ENCODE measurements around the gene EPG5. TPM values are rescaled to one million over a fixed set of nuclear protein-coding genes. Genes with fewer than 3 reads are reported as not detected.
"Not testable (repeated sequence)": the region's sequence is repeated elsewhere in the genome, so short reads cannot be mapped to it uniquely, and the experiment has no call there.

Gene EPG5
- total and polyA plus RNA-seq, 7 donors = 4.4 to 19.9 (median 11.9) TPM

DNA sequence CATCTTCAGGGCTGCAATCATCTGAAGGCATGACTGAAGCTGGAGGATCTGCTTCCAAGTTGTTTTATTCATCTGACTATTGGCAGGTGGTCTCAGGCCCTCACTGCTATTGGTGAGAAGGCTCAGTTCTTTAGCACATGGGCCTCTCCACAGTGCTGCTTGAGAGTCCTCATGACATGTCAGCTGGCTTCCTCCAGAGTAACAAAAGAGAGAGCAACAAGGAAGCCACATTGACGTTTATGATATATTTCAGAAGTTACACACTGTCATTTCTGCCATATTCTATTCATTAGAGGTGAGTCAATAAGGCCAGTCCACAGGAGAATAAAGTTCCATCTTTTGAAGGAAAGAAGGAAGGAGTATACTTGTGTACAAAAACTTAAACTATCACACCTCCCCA lies 149.6 kb downstream of the EPG5 start:
- WGBS, 3 donors = 64 to 84% (median 65%) methylated on average over 1 of the region's 1 CpG
- intact Hi-C loops (cut with DNase I) = no loop called here
- no peaks in the 10 kb centered on the region for H3K9me3 ChIP-seq
- no peaks in the 10 kb centered on the region for H3K36me3 ChIP-seq (ENCODE audit: insufficient read depth in 1 of 2, low read depth in 1 of 2)
- ATAC-seq (no peak), DNase-seq (no peak)
- no peak overlapping the region for H3K27ac ChIP-seq
- no peak overlapping the region for H3K4me3 ChIP-seq
- H3K4me1 ChIP-seq = no peaks in the 10 kb centered on the region
- H3K27me3 ChIP-seq (ENCODE audit: insufficient read depth in 3 of 3, low read length in 2 of 3) = no peaks in the 10 kb centered on the region
- TF ChIP-seq, protein P1, sequence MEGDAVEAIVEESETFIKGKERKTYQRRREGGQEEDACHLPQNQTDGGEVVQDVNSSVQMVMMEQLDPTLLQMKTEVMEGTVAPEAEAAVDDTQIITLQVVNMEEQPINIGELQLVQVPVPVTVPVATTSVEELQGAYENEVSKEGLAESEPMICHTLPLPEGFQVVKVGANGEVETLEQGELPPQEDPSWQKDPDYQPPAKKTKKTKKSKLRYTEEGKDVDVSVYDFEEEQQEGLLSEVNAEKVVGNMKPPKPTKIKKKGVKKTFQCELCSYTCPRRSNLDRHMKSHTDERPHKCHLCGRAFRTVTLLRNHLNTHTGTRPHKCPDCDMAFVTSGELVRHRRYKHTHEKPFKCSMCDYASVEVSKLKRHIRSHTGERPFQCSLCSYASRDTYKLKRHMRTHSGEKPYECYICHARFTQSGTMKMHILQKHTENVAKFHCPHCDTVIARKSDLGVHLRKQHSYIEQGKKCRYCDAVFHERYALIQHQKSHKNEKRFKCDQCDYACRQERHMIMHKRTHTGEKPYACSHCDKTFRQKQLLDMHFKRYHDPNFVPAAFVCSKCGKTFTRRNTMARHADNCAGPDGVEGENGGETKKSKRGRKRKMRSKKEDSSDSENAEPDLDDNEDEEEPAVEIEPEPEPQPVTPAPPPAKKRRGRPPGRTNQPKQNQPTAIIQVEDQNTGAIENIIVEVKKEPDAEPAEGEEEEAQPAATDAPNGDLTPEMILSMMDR (IDR thresholded peaks at IDR 0.05) = no peak

DNA sequence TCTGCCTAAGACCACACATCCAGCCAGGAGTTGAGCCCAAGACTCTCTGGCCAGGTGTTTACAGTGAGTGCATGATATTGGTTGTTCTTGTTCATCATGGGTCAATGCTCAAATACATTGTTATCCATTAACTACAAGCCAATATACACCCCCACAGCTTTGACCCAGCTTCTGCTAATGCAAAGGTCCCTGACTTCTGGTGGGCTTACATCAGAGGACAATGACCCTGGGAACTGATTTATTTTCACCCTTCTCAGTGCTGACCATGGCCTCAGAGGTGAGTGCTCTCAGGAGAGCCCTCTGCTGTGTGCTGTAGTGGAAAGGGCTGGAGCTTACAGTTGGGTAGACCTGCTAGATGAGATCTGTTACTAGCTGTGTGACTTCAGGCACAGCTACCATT lies 152.4 kb downstream of the EPG5 start:
- DNase-seq; H3K27ac ChIP-seq; H3K4me3 ChIP-seq; H3K4me1 ChIP-seq; intact Hi-C loops (cut with DNase I); ATAC-seq; H3K36me3 ChIP-seq (ENCODE audit: insufficient read depth in 1 of 2, low read depth in 1 of 2); H3K27me3 ChIP-seq (ENCODE audit: insufficient read depth in 3 of 3, low read length in 2 of 3); H3K9me3 ChIP-seq: not testable (repeated sequence)

DNA sequence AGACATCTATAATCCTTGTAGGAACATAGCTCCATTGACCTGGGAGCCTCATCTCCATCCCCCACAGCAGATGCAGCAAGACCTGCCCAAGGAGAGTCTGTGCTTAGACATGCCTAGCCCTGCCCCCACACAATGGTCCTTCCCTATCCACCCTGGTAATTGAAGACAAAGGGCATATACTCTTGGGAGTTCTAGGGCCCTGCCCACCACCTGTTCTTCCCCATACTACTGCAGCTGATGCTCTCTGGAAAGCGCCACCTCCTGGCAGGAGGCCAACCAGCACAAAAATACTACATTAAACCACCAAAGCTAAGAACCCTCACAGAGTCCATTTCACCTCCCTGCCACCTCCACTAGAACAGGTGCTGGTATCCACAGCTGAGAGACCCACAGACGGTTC lies 160.0 kb downstream of the EPG5 start:
- H3K9me3 ChIP-seq = peaks cover 23% of the 10 kb centered on the region
- H3K27me3 ChIP-seq (ENCODE audit: insufficient read depth in 3 of 3, low read length in 2 of 3); H3K36me3 ChIP-seq (ENCODE audit: insufficient read depth in 1 of 2, low read depth in 1 of 2); H3K27ac ChIP-seq; DNase-seq; H3K4me3 ChIP-seq; H3K4me1 ChIP-seq; ATAC-seq; intact Hi-C loops (cut with DNase I): not testable (repeated sequence)
- 18 to 28% (median 27%) methylated on average over 2 of the region's 2 CpGs for WGBS, 3 donors

DNA sequence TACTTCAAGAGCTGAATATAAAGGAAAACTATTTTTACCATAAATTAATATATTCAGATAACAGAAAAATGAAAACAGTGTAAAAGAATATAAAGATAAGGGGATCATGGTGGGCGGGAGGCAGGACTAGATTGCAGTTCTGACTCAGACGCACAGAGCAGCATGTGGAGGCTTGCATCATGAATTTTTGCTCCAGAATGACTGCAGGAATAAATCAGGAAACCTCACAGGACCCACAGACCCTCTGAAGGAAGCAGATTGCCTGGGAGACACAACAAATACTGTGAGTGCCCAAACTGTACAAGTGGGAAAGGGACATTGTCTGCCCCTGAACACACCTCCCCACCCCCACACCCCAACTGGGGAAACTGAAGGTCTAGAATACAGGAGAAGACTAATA lies 160.9 kb downstream of the EPG5 start:
- TF ChIP-seq, protein P1 (IDR thresholded peaks at IDR 0.05) = no peak
- Histone ChIP-seq H3K4me1 (no peaks in the 10 kb centered on the region), H3K27ac (no peak overlapping the region), H3K27me3 (ENCODE audit: insufficient read depth in 3 of 3, low read length in 2 of 3) (no peaks in the 10 kb centered on the region), H3K4me3 (no peak overlapping the region), H3K36me3 (ENCODE audit: insufficient read depth in 1 of 2, low read depth in 1 of 2) (no peaks in the 10 kb centered on the region), H3K9me3 (peaks cover 23% of the 10 kb centered on the region)
- ATAC-seq = no peak
- WGBS, 3 donors = 73 to 85% (median 73%) methylated on average over 2 of the region's 2 CpGs
- intact Hi-C loops (cut with DNase I) = no loop called here
- no peak for DNase-seq

DNA sequence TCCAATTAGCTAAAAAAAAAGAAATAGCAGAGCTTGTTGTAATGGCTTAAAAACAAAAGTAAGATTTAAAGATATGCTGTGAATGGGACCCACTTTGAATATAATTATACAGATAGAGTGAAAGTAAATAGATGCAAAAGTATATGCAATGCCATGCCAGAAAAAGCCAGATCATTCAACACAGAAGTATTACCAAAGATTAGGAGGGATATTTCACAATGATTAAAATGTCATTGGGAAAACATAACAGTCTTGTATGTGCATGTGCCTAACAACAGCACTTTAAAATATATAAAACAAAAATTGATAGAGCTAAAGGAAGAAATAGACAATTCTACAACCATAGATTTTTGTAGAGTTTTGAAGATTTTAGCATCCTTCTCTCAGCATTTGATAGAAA lies 161.6 kb downstream of the EPG5 start:
- DNase-seq (no peak), ATAC-seq (no peak)
- H3K4me3 ChIP-seq = no peak overlapping the region
- H3K36me3 ChIP-seq (ENCODE audit: insufficient read depth in 1 of 2, low read depth in 1 of 2) = no peaks in the 10 kb centered on the region
- no peaks in the 10 kb centered on the region for H3K27me3 ChIP-seq (ENCODE audit: insufficient read depth in 3 of 3, low read length in 2 of 3)
- TF ChIP-seq, protein P1 (IDR thresholded peaks at IDR 0.05) = no peak
- H3K9me3 ChIP-seq = peaks cover 23% of the 10 kb centered on the region
- H3K27ac ChIP-seq = no peak overlapping the region
- no peaks in the 10 kb centered on the region for H3K4me1 ChIP-seq
- intact Hi-C loops (cut with DNase I) = no loop called here

DNA sequence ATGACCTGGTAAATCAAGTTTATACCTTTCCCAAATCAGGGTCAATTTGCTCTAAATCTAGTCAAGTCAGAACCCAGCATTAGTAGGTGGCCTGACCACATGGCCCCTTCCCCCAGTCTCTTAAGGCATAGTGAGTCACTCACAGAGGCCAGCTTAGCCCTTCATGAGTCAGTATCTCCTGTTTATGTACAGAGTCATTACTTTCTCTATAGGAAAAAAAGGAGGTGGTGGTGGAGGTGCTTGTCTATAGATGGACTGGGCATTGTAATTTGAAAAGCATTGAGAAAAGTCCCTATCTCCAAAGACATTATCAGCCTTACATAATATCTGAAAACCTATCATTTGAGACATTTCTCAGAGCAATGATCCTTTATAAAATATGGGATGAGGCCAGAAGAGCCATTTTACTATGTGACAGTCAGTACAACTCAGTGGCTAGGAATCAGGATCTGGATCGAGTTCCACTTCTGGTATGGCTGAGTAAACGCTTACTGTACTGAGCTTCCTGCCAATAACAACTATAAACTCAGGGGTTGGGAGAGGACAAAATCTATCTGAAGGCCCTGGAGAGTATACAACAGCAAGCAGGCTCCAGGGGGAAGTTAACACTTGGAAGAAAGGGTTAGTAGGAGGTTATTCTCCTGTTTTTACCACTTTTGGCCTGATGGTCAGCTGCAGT lies 164.2 kb downstream of the EPG5 start:
- Histone ChIP-seq H3K9me3 (peaks cover 23% of the 10 kb centered on the region), H3K36me3 (ENCODE audit: insufficient read depth in 1 of 2, low read depth in 1 of 2) (no peaks in the 10 kb centered on the region), H3K4me1 (no peaks in the 10 kb centered on the region), H3K27ac (no peak overlapping the region), H3K27me3 (ENCODE audit: insufficient read depth in 3 of 3, low read length in 2 of 3) (no peaks in the 10 kb centered on the region), H3K4me3 (no peak overlapping the region)
- 27 to 64% (median 56%) methylated on average over 2 of the region's 2 CpGs for WGBS, 3 donors
- DNase-seq = no peak
- intact Hi-C loops (cut with DNase I) = no loop called here
- no peak for ATAC-seq
- TF ChIP-seq, protein P1 (IDR thresholded peaks at IDR 0.05) = no peak

All from psoas muscle (tissue), 8 donors.